Sigmoid colon (tissue), 7 donors: ENCODE results near the gene CISD1. TPM values are rescaled to one million over a fixed set of nuclear protein-coding genes. Genes with fewer than 3 reads are reported as not detected.

Experiments used
- DNase-seq: peaks from one replicate; pipeline ENCODE4 v3.0.0-alpha.2; 2019
- H3K27ac ChIP-seq, 4 donors: fragments of 200-600 bp; sonication (generic); one replicate each; pipeline ENCODE4 v1.5.1; 2016 to 2019; ENCODE audit warnings: mild to moderate bottlenecking in 1 of 4
- H3K27me3 ChIP-seq, 3 donors: fragments of 200-600 bp; sonication (generic); one replicate each; pipeline ENCODE4 v1.5.1; 2019; ENCODE audit warnings: mild to moderate bottlenecking in 1 of 3
- H3K36me3 ChIP-seq, 4 donors: fragments of 200-600 bp; sonication (generic); one replicate each; pipeline ENCODE4 v1.5.1; 2016 to 2019
- H3K4me1 ChIP-seq, 4 donors: fragments of 200-600 bp; sonication (generic); one replicate each; pipeline ENCODE4 v1.5.1; 2017 to 2019
- H3K4me3 ChIP-seq, 4 donors: fragments of 200-600 bp; sonication (generic); one replicate each; pipeline ENCODE4 v1.5.1; 2017 to 2019; ENCODE audit warnings: mild to moderate bottlenecking in 2 of 4, moderate library complexity in 1 of 4
- H3K9me3 ChIP-seq, 4 donors: fragments of 200-600 bp in 3 of 4; sonication (generic) in 3 of 4; one replicate each; pipeline versions ENCODE4 v1.5.1 to v1.6.1; 2013 to 2019
- EP300 ChIP-seq, 4 donors: sonication (generic); formaldehyde crosslinking; IDR thresholded peaks; one replicate each; pipeline ENCODE4 v1.6.1; 2017; ENCODE audit warnings: antibody characterized with exemption in 4 of 4
- POLR2A ChIP-seq, 2 donors: fragments of 450-650 bp; IDR thresholded peaks; one replicate each; pipeline ENCODE4 v1.6.1; 2016; ENCODE audit warnings: antibody characterized with exemption in 2 of 2, mild to moderate bottlenecking in 2 of 2, moderate library complexity in 2 of 2
- POLR2AphosphoS5 ChIP-seq, 4 donors: sonication (generic); formaldehyde crosslinking; IDR thresholded peaks; one replicate each; pipeline ENCODE4 v1.6.1; 2017; ENCODE audit warnings: antibody characterized with exemption in 4 of 4
- WGBS, 2 donors: extraction: QIAGEN DNeasy Blood & Tissue Kit; methylation state at CpG; one replicate each; pipeline ENCODE4 v1.1.7; 2013; 5-methylcytosine and 5-hydroxymethylcytosine counted together
- intact Hi-C: fragments of 100-400 bp; cut with DNase I; formaldehyde crosslinking; loops from one replicate; pipeline ENCODE4 v1.15.1; 2023
- polyA plus RNA-seq, 3 donors: library from polyadenylated mRNA; stranded (reverse); fragments of 200-250 nt; gene quantifications; one replicate each; pipeline ENCODE4 v1.2.3, GENCODE V29; 2013
- total RNA-seq, 4 donors: library from RNA; depleted of rRNA; stranded (reverse); fragments of >200 nt; gene quantifications; one replicate each; pipeline ENCODE4 v1.1.0, GENCODE V29; 2016
- TF ChIP-seq, protein P1 (sequence below), 4 experiments: fragments of 450-650 bp in 3 of 4; fragments of 200-600 bp in 1 of 4; IDR thresholded peaks; one replicate each; pipeline ENCODE4 v1.5.1; 2016 to 2019; ENCODE audit warnings: antibody characterized with exemption in 4 of 4, mild to moderate bottlenecking in 3 of 4, moderate library complexity in 2 of 4
- donor health status: healthy with polysubstance abuse.
- donor health status: Bipolar disorder and iron deficiency.
- donor health status: healthy.

Gene CISD1
- total and polyA plus RNA-seq, 7 donors, result 22.1 to 56.6 (median 31.2) TPM

DNA sequence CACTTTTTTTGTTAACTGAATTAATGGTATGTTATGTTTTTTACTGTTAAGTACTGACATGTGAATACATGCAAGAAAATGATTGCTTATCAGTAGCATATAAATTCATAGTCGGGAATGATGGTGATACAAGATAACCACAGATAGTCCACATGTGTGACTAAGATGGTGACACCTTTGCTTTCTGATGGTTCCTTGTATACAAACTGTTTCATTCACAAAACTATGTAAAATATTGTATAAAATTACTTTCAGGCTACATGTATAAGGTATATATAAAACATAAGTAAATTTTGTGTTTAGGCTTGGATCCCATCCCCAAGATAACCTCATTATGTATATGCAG lies 10.0 kb downstream of the CISD1 start:
- no peak overlapping the region for H3K4me3 ChIP-seq
- no peak for DNase-seq
- H3K27me3 ChIP-seq, result no peaks in the 10 kb centered on the region
- no peaks in the 10 kb centered on the region for H3K9me3 ChIP-seq
- TF ChIP-seq POLR2AphosphoS5 (IDR thresholded peaks at IDR 0.05), result no peak
- TF ChIP-seq POLR2A (IDR thresholded peaks at IDR 0.05), result no peak
- TF ChIP-seq EP300 (IDR thresholded peaks at IDR 0.05), result no peak
- TF ChIP-seq, protein P1, sequence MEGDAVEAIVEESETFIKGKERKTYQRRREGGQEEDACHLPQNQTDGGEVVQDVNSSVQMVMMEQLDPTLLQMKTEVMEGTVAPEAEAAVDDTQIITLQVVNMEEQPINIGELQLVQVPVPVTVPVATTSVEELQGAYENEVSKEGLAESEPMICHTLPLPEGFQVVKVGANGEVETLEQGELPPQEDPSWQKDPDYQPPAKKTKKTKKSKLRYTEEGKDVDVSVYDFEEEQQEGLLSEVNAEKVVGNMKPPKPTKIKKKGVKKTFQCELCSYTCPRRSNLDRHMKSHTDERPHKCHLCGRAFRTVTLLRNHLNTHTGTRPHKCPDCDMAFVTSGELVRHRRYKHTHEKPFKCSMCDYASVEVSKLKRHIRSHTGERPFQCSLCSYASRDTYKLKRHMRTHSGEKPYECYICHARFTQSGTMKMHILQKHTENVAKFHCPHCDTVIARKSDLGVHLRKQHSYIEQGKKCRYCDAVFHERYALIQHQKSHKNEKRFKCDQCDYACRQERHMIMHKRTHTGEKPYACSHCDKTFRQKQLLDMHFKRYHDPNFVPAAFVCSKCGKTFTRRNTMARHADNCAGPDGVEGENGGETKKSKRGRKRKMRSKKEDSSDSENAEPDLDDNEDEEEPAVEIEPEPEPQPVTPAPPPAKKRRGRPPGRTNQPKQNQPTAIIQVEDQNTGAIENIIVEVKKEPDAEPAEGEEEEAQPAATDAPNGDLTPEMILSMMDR (IDR thresholded peaks at IDR 0.05), result no peak
- intact Hi-C loops, result no loop called here
- peaks cover 0 to 23% (median 0%) of the 10 kb centered on the region in 4 donors for H3K36me3 ChIP-seq
- peaks cover 0 to 24% (median 17%) of the 10 kb centered on the region in 4 donors for H3K4me1 ChIP-seq
- H3K27ac ChIP-seq, result no peak overlapping the region
- 82 to 94% methylated on average over 1 of the region's 1 CpG for WGBS, 2 donors

DNA sequence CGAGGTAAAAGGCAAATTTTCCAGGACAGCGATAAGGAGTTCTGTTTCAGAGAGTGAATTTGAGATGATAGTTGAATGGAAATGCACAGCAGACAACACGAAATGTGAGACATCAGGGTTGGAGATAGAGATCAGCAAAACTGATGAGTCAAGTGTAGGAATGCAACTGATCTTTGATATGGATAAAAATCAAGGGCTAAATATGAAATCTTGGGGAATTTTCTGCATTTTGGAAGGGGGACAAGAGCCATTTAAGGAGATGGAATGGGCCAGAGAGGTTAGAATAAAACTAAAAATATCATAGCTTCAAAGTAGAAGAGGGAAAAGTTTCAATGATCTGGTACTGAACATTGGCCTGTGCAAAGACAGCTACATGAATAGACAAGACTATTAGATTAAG lies 11.5 kb downstream of the CISD1 start:
- intact Hi-C loops, result no loop called here
- Histone ChIP-seq H3K9me3 (no peaks in the 10 kb centered on the region), H3K36me3 (peaks cover 0 to 23% (median 0%) of the 10 kb centered on the region in 4 donors), H3K27ac (no peak overlapping the region), H3K27me3 (no peaks in the 10 kb centered on the region), H3K4me3 (no peak overlapping the region), H3K4me1 (peaks cover 0 to 33% (median 11%) of the 10 kb centered on the region in 4 donors)
- TF ChIP-seq POLR2AphosphoS5 (IDR thresholded peaks at IDR 0.05) (no peak), POLR2A (IDR thresholded peaks at IDR 0.05) (no peak), EP300 (IDR thresholded peaks at IDR 0.05) (no peak)
- TF ChIP-seq, protein P1 (IDR thresholded peaks at IDR 0.05), result no peak
- WGBS, 2 donors, result 95% methylated on average over 3 of the region's 3 CpGs
- no peak for DNase-seq

DNA sequence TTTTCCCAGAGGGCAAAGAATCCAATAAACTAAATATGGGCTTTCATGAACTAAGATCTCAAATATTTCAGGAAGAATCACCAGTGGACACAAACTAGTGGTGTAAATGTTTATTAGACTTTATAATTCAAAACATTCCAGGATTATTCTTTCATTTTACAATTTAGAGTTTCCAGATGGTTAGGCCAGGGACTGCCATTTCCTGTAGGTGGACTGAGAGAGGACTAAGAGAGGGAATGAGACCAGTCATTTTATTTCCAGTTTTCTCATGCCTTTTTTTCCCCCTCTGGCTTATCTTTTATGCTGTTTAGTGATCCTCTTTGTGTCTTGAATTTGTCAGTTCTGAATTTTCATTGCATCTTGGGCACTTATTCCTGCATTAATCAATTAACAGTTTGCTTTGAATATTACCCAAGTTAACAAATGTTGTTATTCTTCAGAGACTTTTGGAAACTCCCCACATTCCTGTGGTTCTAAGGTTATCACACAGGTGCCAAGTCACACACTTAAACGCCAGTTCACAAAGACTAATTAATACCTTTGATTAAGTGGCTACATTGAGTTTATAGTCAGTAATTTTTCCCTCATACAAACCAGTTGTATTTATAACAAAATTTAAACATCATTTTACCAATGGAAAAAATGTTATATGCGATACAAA lies 12.3 kb downstream of the CISD1 start:
- DNase-seq, result no peak
- 82 to 84% methylated on average over 2 of the region's 2 CpGs for WGBS, 2 donors
- H3K9me3 ChIP-seq, result no peaks in the 10 kb centered on the region
- peaks cover 0 to 23% (median 0%) of the 10 kb centered on the region in 4 donors for H3K36me3 ChIP-seq
- H3K4me3 ChIP-seq, result no peak overlapping the region
- intact Hi-C loops, result no loop called here
- H3K4me1 ChIP-seq, result peaks cover 0 to 27% (median 3%) of the 10 kb centered on the region in 4 donors
- no peak overlapping the region for H3K27ac ChIP-seq
- TF ChIP-seq POLR2AphosphoS5 (IDR thresholded peaks at IDR 0.05) (no peak), EP300 (IDR thresholded peaks at IDR 0.05) (no peak), POLR2A (IDR thresholded peaks at IDR 0.05) (no peak)
- TF ChIP-seq, protein P1 (IDR thresholded peaks at IDR 0.05), result no peak
- no peaks in the 10 kb centered on the region for H3K27me3 ChIP-seq

DNA sequence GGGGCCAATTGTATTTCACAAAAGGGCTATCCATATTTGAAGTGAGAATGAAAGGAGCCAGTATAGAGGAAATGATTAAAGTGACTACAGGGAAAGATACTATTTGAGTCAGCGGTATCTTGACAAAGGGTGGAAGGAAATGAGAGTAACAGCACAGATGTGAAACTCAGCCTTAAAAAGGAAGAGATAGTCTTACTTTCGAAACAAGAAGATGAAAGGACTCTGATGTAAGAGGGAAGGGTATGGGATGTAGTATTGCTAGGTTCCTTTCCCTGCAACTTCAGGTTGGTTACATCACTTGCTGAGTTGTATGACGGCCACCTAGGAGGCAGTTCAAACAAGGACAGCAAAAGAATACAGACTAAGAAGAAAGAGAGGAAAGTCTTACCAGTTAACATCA lies 13.7 kb downstream of the CISD1 start:
- Histone ChIP-seq H3K36me3 (peaks cover 0 to 18% (median 0%) of the 10 kb centered on the region in 4 donors), H3K4me3 (no peak overlapping the region), H3K27ac (no peak overlapping the region), H3K4me1 (peaks cover 0 to 20% (median 0%) of the 10 kb centered on the region in 4 donors), H3K27me3 (no peaks in the 10 kb centered on the region), H3K9me3 (no peaks in the 10 kb centered on the region)
- WGBS, 2 donors, result 42 to 83% methylated on average over 3 of the region's 3 CpGs
- intact Hi-C loops, result no loop called here
- no peak for DNase-seq
- TF ChIP-seq POLR2AphosphoS5 (IDR thresholded peaks at IDR 0.05) (no peak), EP300 (IDR thresholded peaks at IDR 0.05) (no peak), POLR2A (IDR thresholded peaks at IDR 0.05) (no peak)
- TF ChIP-seq, protein P1 (IDR thresholded peaks at IDR 0.05), result no peak
